ENCODE data around the gene TOP2B.

DNA sequence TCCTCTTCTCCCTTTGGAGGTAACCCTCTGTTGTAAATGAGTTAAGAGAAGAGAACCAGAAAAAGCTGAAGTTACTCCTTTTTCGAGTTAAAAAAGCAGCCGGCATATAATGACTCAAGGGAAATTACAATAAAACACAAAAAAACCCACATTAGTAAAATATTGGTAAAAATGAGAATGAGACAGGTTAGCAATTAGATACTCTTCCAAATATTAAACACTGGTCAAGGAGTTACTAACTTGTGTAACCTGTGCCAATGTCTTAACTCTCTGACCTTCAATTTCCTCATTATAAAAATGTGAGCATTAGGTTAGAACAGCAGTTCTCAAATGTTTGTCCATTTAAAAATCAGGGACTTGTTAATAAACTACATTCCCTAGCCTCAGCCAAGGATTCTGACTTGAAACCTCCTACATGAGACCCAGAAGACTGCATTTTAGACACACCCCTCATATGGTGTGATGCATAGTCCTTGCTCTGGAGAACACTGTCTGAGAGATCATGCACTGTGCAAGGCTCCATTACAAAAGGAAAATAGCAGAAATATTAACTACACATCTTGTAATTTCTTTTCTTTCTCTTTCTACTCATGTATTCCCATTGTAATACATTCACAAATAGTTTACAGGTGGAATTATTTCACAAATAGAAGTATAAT lies 42.7 kb upstream of the TOP2B start:
- TF ChIP-seq, protein P1, sequence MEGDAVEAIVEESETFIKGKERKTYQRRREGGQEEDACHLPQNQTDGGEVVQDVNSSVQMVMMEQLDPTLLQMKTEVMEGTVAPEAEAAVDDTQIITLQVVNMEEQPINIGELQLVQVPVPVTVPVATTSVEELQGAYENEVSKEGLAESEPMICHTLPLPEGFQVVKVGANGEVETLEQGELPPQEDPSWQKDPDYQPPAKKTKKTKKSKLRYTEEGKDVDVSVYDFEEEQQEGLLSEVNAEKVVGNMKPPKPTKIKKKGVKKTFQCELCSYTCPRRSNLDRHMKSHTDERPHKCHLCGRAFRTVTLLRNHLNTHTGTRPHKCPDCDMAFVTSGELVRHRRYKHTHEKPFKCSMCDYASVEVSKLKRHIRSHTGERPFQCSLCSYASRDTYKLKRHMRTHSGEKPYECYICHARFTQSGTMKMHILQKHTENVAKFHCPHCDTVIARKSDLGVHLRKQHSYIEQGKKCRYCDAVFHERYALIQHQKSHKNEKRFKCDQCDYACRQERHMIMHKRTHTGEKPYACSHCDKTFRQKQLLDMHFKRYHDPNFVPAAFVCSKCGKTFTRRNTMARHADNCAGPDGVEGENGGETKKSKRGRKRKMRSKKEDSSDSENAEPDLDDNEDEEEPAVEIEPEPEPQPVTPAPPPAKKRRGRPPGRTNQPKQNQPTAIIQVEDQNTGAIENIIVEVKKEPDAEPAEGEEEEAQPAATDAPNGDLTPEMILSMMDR (IDR thresholded peaks at IDR 0.05), result no peak
- no peak for TF ChIP-seq POLR2AphosphoS5 (IDR thresholded peaks at IDR 0.05)

Measured in esophagus muscularis mucosa (tissue), 3 donors.